IMR-90 (cell line): ENCODE results near the gene ZNF407. TPM values are rescaled to one million over a fixed set of nuclear protein-coding genes. Genes with fewer than 3 reads are reported as not detected.

ENCODE experiments used
- ATAC-seq: fragments of 200-7000 bp; cut with Tn5 transposase; 2 replicates; pipeline ENCODE4 v1.9.1; 2020; ENCODE audit warnings: low read depth, mild to moderate bottlenecking, moderate library complexity
- BruUV-seq: library from RNA; stranded (reverse); fragments of 400-500 nt; replicated peaks from 2 replicates; lab custom pipeline; 2021; lab: Mats Ljungman, UMichigan
- CTCF ChIA-PET: fragments of 300-600 bp; formaldehyde crosslinking; extraction: SDS; loops from one replicate; lab custom pipeline; 2021; ENCODE audit warnings: antibody characterized with exemption; lab: Yijun Ruan, JAX
- POLR2A ChIA-PET: fragments of 300-600 bp; sonication (Branson Sonifier 250); formaldehyde crosslinking; loops from one replicate; lab custom pipeline; 2022; ENCODE audit warnings: antibody characterized with exemption; ENCODE audit not compliant: unreplicated experiment; lab: Charles Lee
- DNase-seq: peaks from one replicate; pipeline ENCODE4 v3.0.0; 2013
- H2AFZ ChIP-seq: replicated peaks from 2 replicates; pipeline ENCODE3; 2013; ENCODE audit warnings: low read length, mild to moderate bottlenecking; ENCODE audit not compliant: poor library complexity
- H2AK5ac ChIP-seq: 2 replicates; pipeline ENCODE4 v1.6.1; 2013; ENCODE audit warnings: low read depth, low read length, inconsistent platforms
- H2AK9ac ChIP-seq: replicated peaks from 2 replicates; pipeline ENCODE3; 2013; ENCODE audit warnings: mild to moderate bottlenecking, low read depth, low read length, moderate library complexity; ENCODE audit not compliant: poor library complexity
- H2BK120ac ChIP-seq: 2 replicates; pipeline ENCODE4 v1.6.1; 2013; ENCODE audit warnings: low read depth, low read length, inconsistent platforms
- H2BK15ac ChIP-seq: 3 replicates; pipeline ENCODE4 v1.6.1; 2013; ENCODE audit warnings: low read depth, low read length, inconsistent platforms
- H2BK20ac ChIP-seq: 2 replicates; pipeline ENCODE4 v1.6.1; 2013; ENCODE audit warnings: low read depth, mild to moderate bottlenecking, inconsistent platforms, low read length, moderate library complexity
- H2BK5ac ChIP-seq: 2 replicates; pipeline ENCODE4 v1.6.1; 2013; ENCODE audit warnings: mild to moderate bottlenecking, low read depth, low read length, inconsistent platforms; ENCODE audit not compliant: poor library complexity, severe bottlenecking
- H3K14ac ChIP-seq: replicated peaks from 2 replicates; pipeline ENCODE4 v1.6.1; 2013; ENCODE audit warnings: low read depth, low read length, inconsistent platforms
- H3K18ac ChIP-seq: 2 replicates; pipeline ENCODE4 v1.6.1; 2013; ENCODE audit warnings: low read depth, low read length, control low read depth
- H3K23ac ChIP-seq: 2 replicates; pipeline ENCODE4 v1.6.1; 2013; ENCODE audit warnings: low read depth, low read length, inconsistent platforms
- H3K27ac ChIP-seq: 2 replicates; pipeline ENCODE4 v1.5.1; 2013; ENCODE audit warnings: mild to moderate bottlenecking, control low read depth, low read length; ENCODE audit not compliant: insufficient read depth
- H3K27me3 ChIP-seq: 2 replicates; pipeline ENCODE4 v1.6.1; 2013; ENCODE audit warnings: low read length; ENCODE audit not compliant: control insufficient read depth, insufficient read depth
- H3K36me3 ChIP-seq: 2 replicates; pipeline ENCODE4 v1.6.1; 2013; ENCODE audit warnings: low read length, mixed read lengths; ENCODE audit not compliant: control insufficient read depth, insufficient read depth
- H3K4ac ChIP-seq: 2 replicates; pipeline ENCODE4 v1.6.1; 2013; ENCODE audit warnings: low read depth, low read length, inconsistent platforms
- H3K4me1 ChIP-seq: 2 replicates; pipeline ENCODE4 v1.6.1; 2013; ENCODE audit warnings: low read length, mixed read lengths; ENCODE audit not compliant: control insufficient read depth, insufficient read depth
- H3K4me2 ChIP-seq: 2 replicates; pipeline ENCODE4 v1.6.1; 2013; ENCODE audit warnings: low read depth, mild to moderate bottlenecking, control low read depth, low read length, moderate library complexity
- H3K4me3 ChIP-seq: 2 replicates; pipeline ENCODE4 v1.5.1; 2013; ENCODE audit warnings: low read depth, mild to moderate bottlenecking, control low read depth, low read length, moderate library complexity; ENCODE audit not compliant: insufficient read depth
- H3K56ac ChIP-seq: 2 replicates; pipeline ENCODE4 v1.6.1; 2013; ENCODE audit warnings: low read length, inconsistent platforms; ENCODE audit not compliant: insufficient read depth; ENCODE audit errors: extremely low read depth
- H3K79me1 ChIP-seq, 2 experiments: 2 replicates each; pipeline ENCODE4 v1.6.1; 2013; ENCODE audit warnings: low read length in 2 of 2, inconsistent platforms in 1 of 2, low read depth in 1 of 2
- H3K9ac ChIP-seq: 2 replicates; pipeline ENCODE4 v1.6.1; 2013; ENCODE audit warnings: low read depth, low read length, control low read depth
- H3K9me1 ChIP-seq: 2 replicates; pipeline ENCODE4 v1.6.1; 2013; ENCODE audit warnings: low read length, inconsistent platforms; ENCODE audit not compliant: insufficient read depth
- H3K9me3 ChIP-seq: 2 replicates; pipeline ENCODE4 v1.6.1; 2013; ENCODE audit warnings: low read length; ENCODE audit not compliant: control insufficient read depth, insufficient read depth
- H4K20me1 ChIP-seq: 2 replicates; pipeline ENCODE4 v1.6.1; 2013; ENCODE audit warnings: low read length, inconsistent platforms; ENCODE audit not compliant: insufficient read depth
- H4K5ac ChIP-seq: 2 replicates; pipeline ENCODE4 v1.6.1; 2013; ENCODE audit warnings: mild to moderate bottlenecking, low read depth, low read length, control low read depth
- H4K8ac ChIP-seq, 2 experiments: 2 replicates each; pipeline ENCODE4 v1.6.1; 2013; ENCODE audit warnings: low read depth in 2 of 2, low read length in 2 of 2, control low read depth in 1 of 2, inconsistent platforms in 1 of 2
- H4K91ac ChIP-seq: 2 replicates; pipeline ENCODE4 v1.6.1; 2013; ENCODE audit warnings: low read depth, low read length, inconsistent platforms; ENCODE audit not compliant: insufficient read depth
- BHLHE40 ChIP-seq: fragments of 150-350 bp; IDR thresholded peaks from 2 replicates; pipeline ENCODE4 v1.6.1; 2016; ENCODE audit warnings: mild to moderate bottlenecking, low read depth, low read length
- CEBPB ChIP-seq: IDR thresholded peaks from 2 replicates; pipeline ENCODE4 v1.6.1; 2012; ENCODE audit warnings: low read depth, low read length, improper control_type of control experiment
- CHD1 ChIP-seq: IDR thresholded peaks from 2 replicates; pipeline ENCODE4 v1.6.1; 2012; ENCODE audit warnings: low read depth, low read length, improper control_type of control experiment
- CTCF ChIP-seq: conservative IDR thresholded peaks from 2 replicates; pipeline ENCODE4 v1.5.1; 2012; ENCODE audit warnings: mild to moderate bottlenecking, low read depth, low read length, improper control_type of control experiment
- ELK1 ChIP-seq: fragments of 150-350 bp; IDR thresholded peaks from 2 replicates; pipeline ENCODE4 v1.6.1; 2016; ENCODE audit warnings: low read depth, mild to moderate bottlenecking, low read length, moderate library complexity, borderline replicate concordance
- FOS ChIP-seq: fragments of 150-350 bp; IDR thresholded peaks from 2 replicates; pipeline ENCODE4 v1.6.1; 2016; ENCODE audit warnings: low read depth, low read length
- MAFK ChIP-seq: IDR thresholded peaks from 2 replicates; pipeline ENCODE4 v1.6.1; 2012; ENCODE audit warnings: low read depth, low read length, improper control_type of control experiment
- MXI1 ChIP-seq: IDR thresholded peaks from 2 replicates; pipeline ENCODE4 v1.6.1; 2012; ENCODE audit warnings: low read depth, mild to moderate bottlenecking, low read length, moderate library complexity, borderline replicate concordance
- NFE2L2 ChIP-seq: fragments of 150-350 bp; IDR thresholded peaks from 2 replicates; pipeline ENCODE4 v1.6.1; 2016; ENCODE audit warnings: low read depth, mild to moderate bottlenecking, low read length
- POLR2A ChIP-seq: IDR thresholded peaks from 2 replicates; pipeline ENCODE4 v1.6.1; 2012; ENCODE audit warnings: mild to moderate bottlenecking, low read depth, low read length
- RAD21 ChIP-seq: IDR thresholded peaks from 2 replicates; pipeline ENCODE4 v1.6.1; 2012; ENCODE audit warnings: low read length, improper control_type of control experiment
- RCOR1 ChIP-seq: IDR thresholded peaks from 2 replicates; pipeline ENCODE4 v1.6.1; 2012; ENCODE audit warnings: mild to moderate bottlenecking, low read length, improper control_type of control experiment; ENCODE audit not compliant: insufficient replicate concordance
- RFX5 ChIP-seq: IDR thresholded peaks from 2 replicates; pipeline ENCODE4 v1.8.0; 2012; ENCODE audit warnings: low read depth, mild to moderate bottlenecking, low read length, moderate library complexity
- USF2 ChIP-seq: fragments of 150-350 bp; IDR thresholded peaks from 2 replicates; pipeline ENCODE4 v1.6.1; 2017; ENCODE audit warnings: mild to moderate bottlenecking, antibody characterized with exemption, low read length, low read depth
- WGBS, 2 experiments: methylation state at CpG; one replicate each; pipeline versions ENCODE4 v1.1.5 to v1.1.7; 2013; ENCODE audit warnings: missing lambda C conversion rate in 2 of 2; ENCODE audit not compliant: insufficient read length in 1 of 2; ENCODE audit errors: extremely low coverage in 2 of 2; 5-methylcytosine and 5-hydroxymethylcytosine counted together
- dilution Hi-C: fragments of 300-500 bp; cut with HindIII; formaldehyde crosslinking; loops from one replicate; pipeline ENCODE4 v1.14.3; 2018; ENCODE audit warnings: low sequenced_read_pairs; ENCODE audit not compliant: unreplicated experiment
- in situ Hi-C: fragments of 300-500 bp; cut with MboI; formaldehyde crosslinking; loops from 3 replicates; pipeline ENCODE4 v1.14.3; 2019; ENCODE audit warnings: low sequenced_read_pairs, inconsistent platforms, mixed read lengths
- intact Hi-C: fragments of 100-400 bp; cut with micrococcal nuclease; formaldehyde crosslinking; loops from 2 replicates; pipeline ENCODE4 v1.10.0; 2022
- polyA plus RNA-seq, 3 experiments: library from polyadenylated mRNA; depleted of rRNA; stranded (reverse); fragments of >200 nt; gene quantifications; 2 replicates each; pipeline ENCODE4 v1.2.3, GENCODE V29; 2012; ENCODE audit warnings: low replicate concordance in 1 of 3
- total RNA-seq: library from RNA; depleted of rRNA; stranded (reverse); fragments of >200 nt; gene quantifications from 2 replicates; pipeline ENCODE4 v1.2.3, GENCODE V29; 2012

Gene ZNF407
- total and polyA plus RNA-seq, 2 of the 4 experiments (the other 2 are of a cell fraction), result 3.1 to 20.1 TPM

- Histone ChIP-seq H4K8ac (no peak overlapping the region), H3K4ac (no peak overlapping the region), H3K4me3 (no peak overlapping the region), H4K91ac (no peak overlapping the region), H4K5ac (no peak overlapping the region; the same call in 1 of the 2 replicates), H3K14ac (no peak overlapping the region), H2BK120ac (no peak overlapping the region), H2AK9ac (no peak overlapping the region), H3K9me1 (peaks cover 4% of the 10 kb centered on the region), H3K27ac (no peak overlapping the region), H2BK15ac (no peak overlapping the region), H2BK5ac (no peak overlapping the region), H3K18ac (no peak overlapping the region), H3K9me3 (no peaks in the 10 kb centered on the region), H4K20me1 (no peaks in the 10 kb centered on the region), H2AK5ac (no peak overlapping the region), H3K27me3 (no peaks in the 10 kb centered on the region), H3K4me2 (no peak overlapping the region), H2BK20ac (no peak overlapping the region), H3K36me3 (no peaks in the 10 kb centered on the region), H3K23ac (no peak overlapping the region), H3K79me1 (no peaks in the 10 kb centered on the region), H3K56ac (no peak overlapping the region), H3K4me1 (no peaks in the 10 kb centered on the region), H2AFZ (no peak overlapping the region), H3K9ac (no peak overlapping the region)
- in situ Hi-C loops (no loop called here), dilution Hi-C loops (no loop called here), intact Hi-C loops (no loop called here)
- BruUV-seq, result no TSS peak
- no peak for DNase-seq
- WGBS, 2 experiments, result no CpG with 5 or more reads among the region's 1 CpG
- ChIA-PET CTCF (no interaction called here), POLR2A (no interaction called here)
- no peak for ATAC-seq
- TF ChIP-seq RAD21, result no peak
- TF ChIP-seq RCOR1, result no peak
- TF ChIP-seq CHD1, result no peak
- TF ChIP-seq CEBPB, result no peak
- TF ChIP-seq RFX5, result no peak
- TF ChIP-seq NFE2L2, result no peak
- TF ChIP-seq USF2, result no peak
- no peak for TF ChIP-seq MXI1
- no peak for TF ChIP-seq ELK1
- no peak for TF ChIP-seq BHLHE40
- no peak for TF ChIP-seq CTCF
- TF ChIP-seq FOS, result no peak
- no peak for TF ChIP-seq POLR2A
- no peak for TF ChIP-seq MAFK
Measured at GRCh38 chr18:74972354-74972753, 374.7 kb downstream of the ZNF407 start.
